H1 (cell line): Measurements from ENCODE around the gene RIPK4. TPM values are rescaled to one million over a fixed set of nuclear protein-coding genes. Genes with fewer than 3 reads are reported as not detected.
A peak's percentile ranks its signal among the peaks of the same experiment; 100 is the strongest.

Experiments used
- CTCF ChIA-PET: fragments of 300-600 bp; sonication (Branson Sonifier 250); formaldehyde crosslinking; loops from one replicate; lab custom pipeline; 2021; ENCODE audit not compliant: partially characterized antibody; lab: Charles Lee
- POLR2A ChIA-PET: fragments of 300-600 bp; sonication (Branson Sonifier 250); formaldehyde crosslinking; loops from one replicate; lab custom pipeline; 2021; ENCODE audit warnings: inconsistent platforms; ENCODE audit not compliant: partially characterized antibody; lab: Charles Lee
- DNase-seq, 2 experiments: peaks; one replicate each; pipeline versions ENCODE4 v3.0.0 to v3.0.0-alpha.2; 2010 to 2022; ENCODE audit warnings: low spot score in 2 of 2, low read depth in 1 of 2, mixed read lengths in 1 of 2
- FAIRE-seq: peaks from 2 replicates; lab custom pipeline; 2011; peaks lifted over from hg19 to GRCh38; lab: Jason Lieb, UNC
- H2AFZ ChIP-seq: 2 replicates; pipeline ENCODE4 v1.8.1; 2012; ENCODE audit warnings: low read length, inconsistent platforms
- H2AK5ac ChIP-seq: 2 replicates; pipeline ENCODE4 v1.6.1; 2013; ENCODE audit warnings: low read depth, low read length
- H2BK120ac ChIP-seq: replicated peaks from 2 replicates; pipeline ENCODE3; 2013; ENCODE audit warnings: low read depth, low read length, inconsistent platforms
- H2BK12ac ChIP-seq: 2 replicates; pipeline ENCODE4 v1.6.1; 2013; ENCODE audit warnings: low read depth, low read length
- H2BK15ac ChIP-seq: 2 replicates; pipeline ENCODE4 v1.6.1; 2013; ENCODE audit warnings: low read length
- H2BK20ac ChIP-seq: 2 replicates; pipeline ENCODE4 v1.6.1; 2013; ENCODE audit warnings: low read length
- H2BK5ac ChIP-seq: 2 replicates; pipeline ENCODE4 v1.6.1; 2013; ENCODE audit warnings: low read depth, low read length
- H3K14ac ChIP-seq: 2 replicates; pipeline ENCODE4 v1.6.1; 2013; ENCODE audit warnings: inconsistent platforms; ENCODE audit not compliant: insufficient read length
- H3K18ac ChIP-seq: 2 replicates; pipeline ENCODE4 v1.6.1; 2013; ENCODE audit warnings: low read length; ENCODE audit errors: extremely low read depth
- H3K23ac ChIP-seq: 2 replicates; pipeline ENCODE4 v1.6.1; 2013; ENCODE audit warnings: inconsistent platforms; ENCODE audit not compliant: insufficient read length
- H3K23me2 ChIP-seq: 2 replicates; pipeline ENCODE4 v1.6.1; 2013; ENCODE audit warnings: low read depth, low read length
- H3K27ac ChIP-seq: 2 replicates; pipeline ENCODE4 v1.6.1; 2011; ENCODE audit warnings: low read depth, low read length, inconsistent platforms
- H3K27me3 ChIP-seq, 4 experiments: replicated peaks in 1 of 4; 1 replicate in 1 of 4; 2 replicates in 3 of 4; pipeline versions ENCODE4 v1.6.1 to v1.8.1; 2011 to 2013; ENCODE audit warnings: low read length in 3 of 4, mild to moderate bottlenecking in 3 of 4, inconsistent platforms in 2 of 4, mixed read lengths in 2 of 4, moderate library complexity in 1 of 4; ENCODE audit not compliant: control insufficient read depth in 3 of 4, insufficient read depth in 3 of 4; ENCODE audit errors: extremely low read depth in 1 of 4
- H3K36me3 ChIP-seq, 4 experiments: 2 replicates each; pipeline versions ENCODE4 v1.6.1 to v1.8.1; 2011 to 2013; ENCODE audit warnings: mild to moderate bottlenecking in 4 of 4, low read length in 3 of 4, moderate library complexity in 2 of 4, control low read depth in 1 of 4, inconsistent platforms in 1 of 4; ENCODE audit not compliant: insufficient read depth in 4 of 4, control insufficient read depth in 2 of 4
- H3K4ac ChIP-seq: replicated peaks from 2 replicates; pipeline ENCODE3; 2013; ENCODE audit warnings: low read length, low read depth, mixed read lengths, inconsistent platforms; ENCODE audit not compliant: insufficient read length
- H3K4me1 ChIP-seq, 4 experiments: replicated peaks in 1 of 4; 1 replicate in 1 of 4; 2 replicates in 3 of 4; pipeline versions ENCODE4 v1.6.1 to v1.8.1; 2011 to 2013; ENCODE audit warnings: low read length in 3 of 4, inconsistent platforms in 2 of 4, mixed read lengths in 1 of 4; ENCODE audit not compliant: insufficient read depth in 4 of 4, control insufficient read depth in 3 of 4
- H3K4me2 ChIP-seq, 2 experiments: 2 replicates each; pipeline versions ENCODE4 v1.6.1 to v1.8.1; 2011 to 2013; ENCODE audit warnings: low read depth in 2 of 2, low read length in 2 of 2, control low read depth in 1 of 2, inconsistent platforms in 1 of 2, mild to moderate bottlenecking in 1 of 2; ENCODE audit not compliant: insufficient read depth in 1 of 2
- H3K4me3 ChIP-seq, 4 experiments: fragments of 200-600, 300-600 bp in 1 of 4; sonication (generic), shearing (Covaris generic), sonication (Bioruptor Twin) in 1 of 4; 2 replicates each; pipeline versions ENCODE4 v1.5.1 to v1.8.1; 2011 to 2016; ENCODE audit warnings: low read length in 4 of 4, low read depth in 3 of 4, control low read depth in 2 of 4, inconsistent platforms in 2 of 4, mild to moderate bottlenecking in 2 of 4, mixed read lengths in 1 of 4, moderate library complexity in 1 of 4; ENCODE audit not compliant: insufficient read depth in 2 of 4; ENCODE audit errors: extremely low read depth in 1 of 4
- H3K56ac ChIP-seq: replicated peaks from 2 replicates; pipeline ENCODE3; 2013; ENCODE audit warnings: low read depth, mild to moderate bottlenecking, mixed read lengths, low read length, inconsistent platforms; ENCODE audit not compliant: insufficient read length
- H3K79me1 ChIP-seq: 2 replicates; pipeline ENCODE4 v1.6.1; 2013; ENCODE audit warnings: low read depth, low read length, control low read depth
- H3K79me2 ChIP-seq, 2 experiments: 2 replicates each; pipeline versions ENCODE4 v1.6.1 to v1.8.1; 2012 to 2013; ENCODE audit warnings: low read length in 2 of 2, mild to moderate bottlenecking in 2 of 2, inconsistent platforms in 1 of 2; ENCODE audit not compliant: insufficient read depth in 2 of 2, control insufficient read depth in 1 of 2
- H3K9ac ChIP-seq, 4 experiments: replicated peaks in 1 of 4; 1 replicate in 1 of 4; 2 replicates in 3 of 4; pipeline versions ENCODE4 v1.6.1 to v1.8.1; 2011 to 2013; ENCODE audit warnings: low read depth in 3 of 4, low read length in 3 of 4, control low read depth in 2 of 4, mild to moderate bottlenecking in 2 of 4, moderate library complexity in 2 of 4, inconsistent platforms in 1 of 4; ENCODE audit errors: extremely low read depth in 1 of 4
- H3K9me3 ChIP-seq, 2 experiments: 2 replicates each; pipeline versions ENCODE4 v1.6.1 to v1.8.1; 2012 to 2013; ENCODE audit warnings: mild to moderate bottlenecking in 2 of 2, moderate library complexity in 2 of 2, control low read depth in 1 of 2, inconsistent platforms in 1 of 2, low read depth in 1 of 2, low read length in 1 of 2, mixed read lengths in 1 of 2; ENCODE audit not compliant: insufficient read depth in 2 of 2
- H4K20me1 ChIP-seq, 2 experiments: replicated peaks in 1 of 2; 2 replicates each; pipeline versions ENCODE3 to v1.8.1; 2011 to 2013; ENCODE audit warnings: inconsistent platforms in 2 of 2, low read length in 2 of 2, mild to moderate bottlenecking in 1 of 2; ENCODE audit not compliant: insufficient read depth in 2 of 2, control insufficient read depth in 1 of 2
- H4K5ac ChIP-seq: 2 replicates; pipeline ENCODE4 v1.6.1; 2013; ENCODE audit warnings: low read length, low read depth, mixed read lengths, inconsistent platforms; ENCODE audit not compliant: insufficient read length
- H4K8ac ChIP-seq: 2 replicates; pipeline ENCODE4 v1.8.0; 2013; ENCODE audit warnings: mild to moderate bottlenecking, moderate library complexity, low read length, inconsistent platforms; ENCODE audit not compliant: insufficient read depth; ENCODE audit errors: extremely low read depth
- H4K91ac ChIP-seq: replicated peaks from 2 replicates; pipeline ENCODE3; 2013; ENCODE audit warnings: low read length, mixed read lengths, inconsistent platforms; ENCODE audit not compliant: insufficient read length
- BACH1 ChIP-seq: IDR thresholded peaks from 2 replicates; pipeline ENCODE4 v1.6.1; 2012; ENCODE audit warnings: low read length, improper control_type of control experiment
- BCL11A ChIP-seq, 2 experiments: IDR thresholded peaks; one replicate each; pipeline ENCODE4 v1.6.1; 2011; ENCODE audit warnings: low read depth in 2 of 2, low read length in 2 of 2, mild to moderate bottlenecking in 2 of 2
- BRCA1 ChIP-seq: IDR thresholded peaks from 2 replicates; pipeline ENCODE4 v1.6.1; 2012; ENCODE audit warnings: low read depth, low read length, improper control_type of control experiment
- CEBPB ChIP-seq: IDR thresholded peaks from 2 replicates; pipeline ENCODE4 v1.6.1; 2012; ENCODE audit warnings: low read depth, low read length
- CTBP2 ChIP-seq: IDR thresholded peaks from 2 replicates; pipeline ENCODE4 v1.7.0; 2011; ENCODE audit warnings: borderline replicate concordance, mild to moderate bottlenecking, moderate library complexity, mixed read lengths, low read length; ENCODE audit not compliant: insufficient read depth, insufficient read length
- EP300 ChIP-seq, 2 experiments: IDR thresholded peaks; 1 replicate in 1 of 2; 2 replicates in 1 of 2; pipeline ENCODE4 v1.6.1; 2011 to 2012; ENCODE audit warnings: low read depth in 2 of 2, low read length in 2 of 2, mild to moderate bottlenecking in 2 of 2, borderline replicate concordance in 1 of 2, inconsistent platforms in 1 of 2, moderate library complexity in 1 of 2
- GABPA ChIP-seq: IDR thresholded peaks from 2 replicates; pipeline ENCODE4 v1.6.1; 2011; ENCODE audit warnings: mild to moderate bottlenecking, low read length, moderate library complexity, borderline replicate concordance; ENCODE audit not compliant: insufficient read depth
- KDM1A ChIP-seq: fragments of 200-600, 300-600 bp; sonication (generic); IDR thresholded peaks from 2 replicates; pipeline ENCODE4 v1.7.1; 2016; ENCODE audit warnings: mild to moderate bottlenecking, low read length, borderline replicate concordance
- POLR2A ChIP-seq, 2 experiments: IDR thresholded peaks; 1 replicate in 1 of 2; 2 replicates in 1 of 2; pipeline ENCODE4 v1.6.1; 2011; ENCODE audit warnings: low read depth in 2 of 2, low read length in 2 of 2, mild to moderate bottlenecking in 2 of 2; ENCODE audit errors: control extremely low read depth in 1 of 2
- RNF2 ChIP-seq: fragments of 200-900, 300-1000 bp; sonication (generic); IDR thresholded peaks from 2 replicates; pipeline ENCODE4 v1.7.1; 2016; ENCODE audit warnings: borderline replicate concordance, low read depth, mild to moderate bottlenecking, antibody characterized with exemption, low read length; ENCODE audit not compliant: poor library complexity, severe bottlenecking; ENCODE audit errors: missing control alignments
- RXRA ChIP-seq: IDR thresholded peaks from 2 replicates; pipeline ENCODE4 v1.6.1; 2011; ENCODE audit warnings: low read depth, mild to moderate bottlenecking, low read length, moderate library complexity; ENCODE audit not compliant: insufficient read depth
- SIX5 ChIP-seq: IDR thresholded peaks from 2 replicates; pipeline ENCODE4 v1.6.1; 2011; ENCODE audit warnings: mild to moderate bottlenecking, low read depth, low read length
- WGBS, 2 experiments: shearing (Covaris generic) in 1 of 2; methylation state at CpG; one replicate each; pipeline versions ENCODE4 v1.1.6 to v1.1.7; 2013 to 2015; ENCODE audit warnings: low lambda C conversion rate in 2 of 2, mixed read lengths in 2 of 2, inconsistent platforms in 1 of 2, low coverage in 1 of 2, missing lambda C conversion rate in 1 of 2; ENCODE audit not compliant: insufficient replicate concordance in 2 of 2, insufficient coverage in 1 of 2, insufficient read length in 1 of 2; ENCODE audit errors: extremely low coverage in 1 of 2, missing lambda C conversion rate in 1 of 2; 5-methylcytosine and 5-hydroxymethylcytosine counted together
- polyA plus RNA-seq, 7 experiments: library from polyadenylated mRNA; depleted of rRNA in 3 of 7; stranded (reverse) in 5 of 7; unstranded in 2 of 7; fragments of >200 nt in 5 of 7; fragments of 200-250 nt in 2 of 7; gene quantifications; 1 replicate in 5 of 7; 2 replicates in 1 of 7; 4 replicates in 1 of 7; pipeline versions ENCODE4 v1.2.1 to v1.2.3, GENCODE V29; 2011 to 2013; ENCODE audit warnings: missing spikeins in 2 of 7, mixed read lengths in 2 of 7
- total RNA-seq: library from RNA; stranded (reverse); fragmentation: NEBNext Ultra II Directional; extraction: Animal tissue kit (Norgen Biotek cat#: 25700); gene quantifications from 2 replicates; pipeline ENCODE4 v1.2.1, GENCODE V29; 2021

The RIPK4 gene
- total and polyA plus RNA-seq, 2 of the 8 experiments (the other 6 are each of a cell fraction or from before 2014, with no cell fraction given), result 2.7 to 5.6 TPM

DNA sequence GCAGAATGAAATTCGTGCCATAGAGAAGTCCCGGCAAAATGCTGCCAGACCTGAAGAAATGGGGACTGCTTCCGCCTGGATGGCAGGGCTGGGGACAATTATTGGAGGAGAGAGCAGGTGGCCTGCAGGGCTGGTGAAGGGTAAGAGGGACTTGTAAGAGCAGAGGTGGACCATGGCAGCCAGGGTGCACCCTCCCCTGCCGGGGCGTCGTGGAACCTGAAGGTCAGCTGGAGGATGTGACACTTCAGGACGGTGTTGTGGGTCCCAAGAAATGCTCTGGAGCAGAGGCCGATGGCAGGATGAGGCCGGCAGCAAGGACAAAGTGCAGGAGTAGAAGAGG is 40.3 kb downstream of the RIPK4 start:
- Histone ChIP-seq H3K79me2 (no peaks in the 10 kb centered on the region), H3K4ac (no peak overlapping the region), H3K27me3 (peaks cover 7 to 33% (median 22%) of the 10 kb centered on the region in 4 experiments), H3K9ac (no peak overlapping the region), H3K23ac (no peak overlapping the region), H3K56ac (no peak overlapping the region), H2BK12ac (no peak overlapping the region), H3K23me2 (peaks cover 10% of the 10 kb centered on the region; the same call in 1 of the 2 replicates), H3K79me1 (no peaks in the 10 kb centered on the region), H3K18ac (peak overlapping the region; percentile 48; the same call in 1 of the 2 replicates), H3K14ac (no peak overlapping the region), H2BK15ac (peak overlapping the region; percentile 88; the same call in 1 of the 2 replicates), H3K4me3 (no peak overlapping the region), H4K20me1 (no peaks in the 10 kb centered on the region), H4K5ac (no peak overlapping the region), H4K91ac (no peak overlapping the region), H3K36me3 (no peaks in the 10 kb centered on the region), H2BK120ac (no peak overlapping the region), H3K4me1 (peaks cover 0 to 19% (median 10%) of the 10 kb centered on the region in 4 experiments; a peak in 5 of 7 replicates), H2AFZ (no peak overlapping the region), H2BK20ac (0 out of 2 replicates have a peak overlapping the region, but pooled peaks have one; percentile 90), H3K4me2 (peak overlapping the region in 1 of 2 experiments; percentile 54; a peak in 1 of 4 replicates), H2BK5ac (no peak overlapping the region), H2AK5ac (no peak overlapping the region), H4K8ac (no peak overlapping the region), H3K9me3 (no peaks in the 10 kb centered on the region), H3K27ac (no peak overlapping the region)
- DNase-seq, result no peak
- WGBS, 2 experiments, result 88% methylated on average over 7 of the region's 9 CpGs; no CpG with 5 or more reads in 1 of the 2 experiments
- no peak for TF ChIP-seq BCL11A (IDR thresholded peaks at IDR 0.05; ENCODE audit: low read depth in 2 of 2, low read length in 2 of 2)
- TF ChIP-seq EP300 (IDR thresholded peaks at IDR 0.05; ENCODE audit: borderline replicate concordance in 1 of 2, low read depth in 2 of 2, low read length in 2 of 2), result no peak
- no peak for TF ChIP-seq SIX5
- TF ChIP-seq RNF2, result no peak
- TF ChIP-seq RXRA, result no peak
- no peak for TF ChIP-seq CEBPB
- no peak for TF ChIP-seq BACH1
- TF ChIP-seq GABPA, result no peak
- TF ChIP-seq CTBP2, result no peak
- TF ChIP-seq KDM1A, result no peak
- no peak for TF ChIP-seq BRCA1
- no peak for TF ChIP-seq POLR2A (IDR thresholded peaks at IDR 0.05; ENCODE audit: control extremely low read depth in 1 of 2, low read depth in 2 of 2, low read length in 2 of 2)
- POLR2A ChIA-PET, result no interaction called here
- CTCF ChIA-PET, result interaction anchor here (1.1 to 5.8 kb wide), 5 partner anchors 25 to 114 kb away, joined by 3 to 27 read pairs (median 4); no protein-coding TSS in a partner anchor
- no peak for FAIRE-seq
